Natural killer cell (primary cell): Measurements from ENCODE around the gene DCAF10. TPM values are rescaled to one million over a fixed set of nuclear protein-coding genes. Genes with fewer than 3 reads are reported as not detected.
"Not testable (repeated sequence)": the region's sequence is repeated elsewhere in the genome, so short reads cannot be mapped to it uniquely, and the experiment has no call there.

Experiments
- ATAC-seq, 3 donors: fragments of 150-1000 bp in 2 of 3; fragments of 200-7000 bp in 1 of 3; cut with Tn5 transposase; 1 replicate in 1 of 3; 2 replicates in 2 of 3; pipeline ENCODE4 v1.10.0; 2021; ENCODE audit warnings: mild to moderate bottlenecking in 2 of 3, moderate library complexity in 2 of 3
- DNase-seq, 2 donors: peaks; one replicate each; pipeline versions ENCODE4 v3.0.0 to v3.0.0-alpha.2; 2013 to 2021; ENCODE audit warnings: mixed read lengths in 1 of 2
- H3K27ac ChIP-seq: one replicate; pipeline ENCODE4 v1.5.1; 2013; ENCODE audit warnings: mild to moderate bottlenecking, low read length
- H3K27me3 ChIP-seq: one replicate; pipeline ENCODE4 v1.6.1; 2013; ENCODE audit warnings: low read length; ENCODE audit not compliant: control insufficient read depth, insufficient read depth
- H3K36me3 ChIP-seq: one replicate; pipeline ENCODE4 v1.6.1; 2013; ENCODE audit warnings: low read length; ENCODE audit not compliant: control insufficient read depth, insufficient read depth
- H3K4me1 ChIP-seq: one replicate; pipeline ENCODE4 v1.6.1; 2013; ENCODE audit warnings: low read length; ENCODE audit not compliant: control insufficient read depth, insufficient read depth
- H3K4me3 ChIP-seq: one replicate; pipeline ENCODE4 v1.5.1; 2013; ENCODE audit warnings: low read length
- H3K9me3 ChIP-seq: one replicate; pipeline ENCODE4 v1.6.1; 2013; ENCODE audit warnings: low read length; ENCODE audit not compliant: control insufficient read depth, insufficient read depth
- H3K27ac Mint-ChIP-seq, 2 donors: one replicate each; pipeline ENCODE4 v1.8.0; 2022; ENCODE audit warnings: mild to moderate bottlenecking in 2 of 2, mixed read lengths in 2 of 2, moderate library complexity in 1 of 2
- H3K27me3 Mint-ChIP-seq, 2 donors: one replicate each; pipeline ENCODE4 v1.8.0; 2022; ENCODE audit warnings: low read depth in 2 of 2, mixed read lengths in 2 of 2
- H3K36me3 Mint-ChIP-seq: one replicate; pipeline ENCODE4 v1.8.0; 2022; ENCODE audit warnings: mixed read lengths
- H3K4me1 Mint-ChIP-seq, 2 donors: one replicate each; pipeline ENCODE4 v1.8.0; 2022; ENCODE audit warnings: mixed read lengths in 2 of 2
- H3K4me3 Mint-ChIP-seq: one replicate; pipeline ENCODE4 v1.8.0; 2022; ENCODE audit warnings: mild to moderate bottlenecking, moderate library complexity, mixed read lengths
- H3K9me3 Mint-ChIP-seq, 2 donors: one replicate each; pipeline ENCODE4 v1.8.0; 2022; ENCODE audit warnings: mixed read lengths in 2 of 2
- WGBS: methylation state at CpG from one replicate; pipeline ENCODE4 v1.1.7; 2013; ENCODE audit warnings: missing lambda C conversion rate; ENCODE audit not compliant: insufficient coverage; 5-methylcytosine and 5-hydroxymethylcytosine counted together
- intact Hi-C: fragments of 100-400 bp; cut with micrococcal nuclease; formaldehyde crosslinking; loops from one replicate; pipeline ENCODE4 v1.14.2; 2022
- total RNA-seq, 4 donors: library from RNA; stranded (reverse); fragments of 120-200 nt in 1 of 4; gene quantifications; one replicate each; pipeline versions ENCODE4 v1.2.3 to v1.2.4, GENCODE V29; 2013 to 2022
- TF ChIP-seq, protein P1 (sequence below): fragments of 200-600 bp; IDR thresholded peaks from one replicate; pipeline ENCODE4 v1.8.0; 2022; ENCODE audit warnings: antibody characterized with exemption

DCAF10 gene
- total RNA-seq, 3 donors from 2014 or later (not counting 1 experiment from before 2014, with no cell fraction given) = 12.9 to 21.0 (median 18.5) TPM

DNA sequence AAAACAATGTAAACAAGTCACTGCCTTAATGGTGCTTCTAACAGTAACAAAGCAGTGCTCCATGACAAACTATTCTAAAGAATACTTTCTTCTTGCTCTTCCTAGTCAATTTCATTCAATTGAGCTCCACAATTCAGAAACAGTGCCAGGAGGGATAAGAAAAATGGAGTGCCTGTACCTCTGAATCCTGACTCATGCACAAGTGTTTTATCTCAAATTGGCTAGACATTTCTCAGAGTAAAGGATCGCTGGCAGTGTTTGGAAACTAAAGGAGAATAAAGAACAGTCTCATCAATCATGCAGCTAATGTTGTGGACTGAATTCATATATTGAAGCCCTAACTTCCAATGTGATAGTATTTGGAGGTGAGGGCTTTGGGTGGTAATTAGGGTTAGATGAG lies 75.8 kb downstream of the DCAF10 start:
- Mint-ChIP-seq H3K27ac (no peak overlapping the region), H3K27me3 (no peaks in the 10 kb centered on the region), H3K4me1 (peaks cover 5 to 8% of the 10 kb centered on the region in 2 donors), H3K36me3 (no peaks in the 10 kb centered on the region), H3K4me3 (no peak overlapping the region), H3K9me3 (no peaks in the 10 kb centered on the region)
- H3K4me3 ChIP-seq = no peak overlapping the region
- intact Hi-C loops = no loop called here
- ATAC-seq (no peak), DNase-seq (no peak)
- WGBS = 86% methylated on average over 1 of the region's 1 CpG
- no peak overlapping the region for H3K27ac ChIP-seq
- peaks cover 7% of the 10 kb centered on the region for H3K36me3 ChIP-seq
- TF ChIP-seq, protein P1, sequence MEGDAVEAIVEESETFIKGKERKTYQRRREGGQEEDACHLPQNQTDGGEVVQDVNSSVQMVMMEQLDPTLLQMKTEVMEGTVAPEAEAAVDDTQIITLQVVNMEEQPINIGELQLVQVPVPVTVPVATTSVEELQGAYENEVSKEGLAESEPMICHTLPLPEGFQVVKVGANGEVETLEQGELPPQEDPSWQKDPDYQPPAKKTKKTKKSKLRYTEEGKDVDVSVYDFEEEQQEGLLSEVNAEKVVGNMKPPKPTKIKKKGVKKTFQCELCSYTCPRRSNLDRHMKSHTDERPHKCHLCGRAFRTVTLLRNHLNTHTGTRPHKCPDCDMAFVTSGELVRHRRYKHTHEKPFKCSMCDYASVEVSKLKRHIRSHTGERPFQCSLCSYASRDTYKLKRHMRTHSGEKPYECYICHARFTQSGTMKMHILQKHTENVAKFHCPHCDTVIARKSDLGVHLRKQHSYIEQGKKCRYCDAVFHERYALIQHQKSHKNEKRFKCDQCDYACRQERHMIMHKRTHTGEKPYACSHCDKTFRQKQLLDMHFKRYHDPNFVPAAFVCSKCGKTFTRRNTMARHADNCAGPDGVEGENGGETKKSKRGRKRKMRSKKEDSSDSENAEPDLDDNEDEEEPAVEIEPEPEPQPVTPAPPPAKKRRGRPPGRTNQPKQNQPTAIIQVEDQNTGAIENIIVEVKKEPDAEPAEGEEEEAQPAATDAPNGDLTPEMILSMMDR = no peak
- no peaks in the 10 kb centered on the region for H3K9me3 ChIP-seq
- no peaks in the 10 kb centered on the region for H3K4me1 ChIP-seq
- H3K27me3 ChIP-seq = no peaks in the 10 kb centered on the region

DNA sequence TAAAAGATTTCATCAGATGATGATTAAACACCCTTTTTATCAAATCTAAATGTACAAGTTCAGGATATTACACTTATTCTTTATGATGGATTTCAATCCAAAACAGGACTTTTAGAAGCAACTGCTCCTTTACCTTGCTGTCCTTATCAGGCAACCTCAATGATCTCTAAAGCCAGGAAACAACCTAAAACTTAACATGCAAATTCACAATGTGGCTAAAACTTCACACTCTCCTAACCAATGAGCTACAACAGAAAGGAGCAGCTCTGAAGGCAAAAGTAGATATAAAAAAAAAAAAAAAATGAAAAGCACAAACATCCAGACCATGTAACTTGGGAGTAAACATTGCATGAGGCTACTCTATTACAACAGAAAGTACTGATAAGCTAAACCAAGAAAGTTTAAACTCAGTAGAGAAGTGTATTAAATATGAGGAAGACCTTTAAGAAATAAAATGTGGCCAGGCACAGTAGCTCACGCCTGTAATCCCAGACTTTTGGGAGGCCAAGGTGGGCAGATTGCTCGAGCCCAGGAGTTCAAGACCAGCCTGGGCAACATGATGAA lies 80.4 kb downstream of the DCAF10 start:
- no peaks in the 10 kb centered on the region for H3K9me3 ChIP-seq
- H3K27me3 Mint-ChIP-seq = no peaks in the 10 kb centered on the region
- H3K36me3 ChIP-seq = peaks cover 12% of the 10 kb centered on the region
- TF ChIP-seq, protein P1 = no peak
- no peak overlapping the region for H3K4me3 Mint-ChIP-seq
- H3K4me1 ChIP-seq = no peaks in the 10 kb centered on the region
- H3K4me3 ChIP-seq = no peak overlapping the region
- no peaks in the 10 kb centered on the region for H3K9me3 Mint-ChIP-seq
- peaks cover 10 to 11% of the 10 kb centered on the region in 2 donors for H3K4me1 Mint-ChIP-seq
- H3K27ac Mint-ChIP-seq = peak overlapping the region; percentile 6 to 45
- H3K27me3 ChIP-seq = no peaks in the 10 kb centered on the region
- H3K27ac ChIP-seq = no peak overlapping the region
- intact Hi-C loops = no loop called here
- 90% methylated on average over 2 of the region's 2 CpGs for WGBS
- ATAC-seq (peak in 1 of 3 donors; percentile 45), DNase-seq (no peak)
- no peaks in the 10 kb centered on the region for H3K36me3 Mint-ChIP-seq

DNA sequence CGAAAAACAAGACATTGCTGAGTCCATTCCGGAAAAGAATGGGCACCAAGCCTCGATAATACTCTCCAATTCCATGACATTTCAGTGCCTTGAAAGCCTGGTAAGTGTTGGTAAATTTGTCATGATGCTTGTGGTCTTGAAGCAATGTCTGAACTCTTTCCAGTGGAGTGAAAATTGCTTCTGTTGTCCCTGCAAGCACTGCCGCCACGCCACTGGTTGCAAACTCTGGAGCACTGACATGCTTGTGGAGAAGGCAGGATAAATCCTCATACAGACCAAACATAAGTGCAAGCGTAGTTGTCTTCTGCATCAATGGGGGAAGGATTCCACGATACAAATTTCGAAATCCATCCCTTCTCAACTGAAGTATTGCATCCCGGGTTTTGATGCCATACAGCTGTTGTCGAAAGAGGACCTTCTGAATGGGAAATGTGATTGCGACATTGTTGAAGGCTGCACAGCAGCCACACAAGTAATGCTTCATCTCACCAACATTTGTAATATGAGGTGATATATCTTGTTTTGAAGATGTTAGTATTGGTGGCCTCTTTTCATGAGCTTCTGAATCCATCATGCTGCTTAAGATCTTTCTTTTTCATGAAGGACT lies 87.5 kb downstream of the DCAF10 start:
- H3K4me1 Mint-ChIP-seq = peaks cover 6 to 11% of the 10 kb centered on the region in 2 donors
- ATAC-seq, H3K36me3 Mint-ChIP-seq, H3K9me3 ChIP-seq, intact Hi-C loops, H3K9me3 Mint-ChIP-seq, H3K27me3 ChIP-seq, H3K4me3 Mint-ChIP-seq, H3K27ac Mint-ChIP-seq, H3K4me3 ChIP-seq, H3K27ac ChIP-seq, H3K27me3 Mint-ChIP-seq, DNase-seq, H3K36me3 ChIP-seq, H3K4me1 ChIP-seq: not testable (repeated sequence)
- WGBS = 100% methylated on average over 4 of the region's 11 CpGs

DNA sequence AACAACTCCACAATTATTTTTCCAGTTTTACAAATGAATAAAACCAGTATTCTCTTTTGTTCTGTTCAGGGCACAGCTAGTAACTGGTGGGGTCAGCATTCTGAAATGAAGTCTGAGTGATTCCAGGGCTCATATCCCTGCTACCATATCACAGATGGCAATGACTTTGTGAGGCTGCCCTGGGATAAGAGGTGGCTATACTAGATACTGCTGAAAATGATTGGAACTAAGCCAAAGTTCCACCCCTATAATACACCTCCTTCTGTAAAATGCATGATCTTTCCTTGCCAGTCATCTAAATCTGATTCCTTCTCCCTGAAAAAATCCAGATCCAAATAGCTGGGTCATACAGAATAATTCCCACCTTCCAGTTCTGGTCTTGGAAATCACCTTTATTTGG lies 88.9 kb downstream of the DCAF10 start:
- Mint-ChIP-seq H3K4me3 (no peak overlapping the region), H3K9me3 (no peaks in the 10 kb centered on the region), H3K36me3 (peaks cover 14% of the 10 kb centered on the region), H3K4me1 (peaks cover 6 to 11% of the 10 kb centered on the region in 2 donors), H3K27me3 (no peaks in the 10 kb centered on the region), H3K27ac (peak overlapping the region in 1 of 2 donors; percentile 20)
- intact Hi-C loops = no loop called here
- Histone ChIP-seq H3K36me3 (peaks cover 18% of the 10 kb centered on the region), H3K27ac (no peak overlapping the region), H3K4me1 (no peaks in the 10 kb centered on the region), H3K27me3 (no peaks in the 10 kb centered on the region), H3K9me3 (no peaks in the 10 kb centered on the region), H3K4me3 (no peak overlapping the region)
- TF ChIP-seq, protein P1 = no peak
- DNase-seq = no peak
- no peak for ATAC-seq

DNA sequence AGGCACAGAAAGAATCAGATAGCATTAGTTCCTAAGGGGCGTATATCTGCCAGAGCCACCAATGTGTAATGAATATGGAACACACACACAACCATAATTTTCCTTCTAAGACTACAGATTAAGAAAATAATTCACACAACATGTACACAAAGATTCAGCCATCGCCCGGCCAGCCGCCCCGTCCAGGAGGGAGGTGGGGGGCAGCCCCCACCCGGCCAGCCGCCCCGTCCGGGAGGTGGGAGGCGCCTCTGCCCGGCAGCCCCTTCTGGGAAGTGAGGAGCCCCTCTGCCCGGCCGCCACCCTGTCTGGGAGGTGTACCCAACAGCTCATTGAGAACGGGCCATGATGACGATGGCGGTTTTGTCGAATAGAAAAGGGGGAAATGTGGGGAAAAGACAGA lies 90.4 kb downstream of the DCAF10 start:
- DNase-seq, H3K9me3 Mint-ChIP-seq, H3K27me3 Mint-ChIP-seq, H3K4me3 ChIP-seq, intact Hi-C loops, H3K4me3 Mint-ChIP-seq, H3K27ac ChIP-seq, H3K9me3 ChIP-seq, H3K4me1 ChIP-seq, ATAC-seq, H3K27me3 ChIP-seq, H3K27ac Mint-ChIP-seq: not testable (repeated sequence)
- WGBS = 99% methylated on average over 11 of the region's 17 CpGs
- Mint-ChIP-seq H3K4me1 (peaks cover 6 to 11% of the 10 kb centered on the region in 2 donors), H3K36me3 (peaks cover 14% of the 10 kb centered on the region)
- peaks cover 22% of the 10 kb centered on the region for H3K36me3 ChIP-seq
